GM18511 (cell line): Measurements from ENCODE around the gene GEMIN7.
A peak's percentile ranks its signal among the peaks of the same experiment; 100 is the strongest.
"Not testable (repeated sequence)": the region's sequence is repeated elsewhere in the genome, so short reads cannot be mapped to it uniquely, and the experiment has no call there.

Experiments
- ATAC-seq: cut with Tn5 transposase; IDR thresholded peaks from one replicate; pipeline ENCODE4 v1.9.1; 2021; ENCODE audit warnings: mild to moderate bottlenecking, moderate library complexity; ENCODE audit not compliant: unreplicated experiment

The GEMIN7 gene

GRCh38 chr19:45102481-45102880 lies 23.4 kb downstream of the GEMIN7 start:
- ATAC-seq, result no peak

- ATAC-seq, result no peak
These were observed 24.1 kb downstream of the GEMIN7 start for GRCh38 chr19:45103156-45103507.

- ATAC-seq, result no peak
These were observed 24.7 kb downstream of the GEMIN7 start for GRCh38 chr19:45103508-45104319.

- no peak for ATAC-seq
These were observed 25.7 kb downstream of the GEMIN7 start for GRCh38 chr19:45104658-45105349.

- not testable (repeated sequence) for ATAC-seq
These were observed 27.3 kb downstream of the GEMIN7 start for GRCh38 chr19:45106363-45106762.

GRCh38 chr19:45107621-45108150 lies 28.6 kb downstream of the GEMIN7 start:
- ATAC-seq, result no peak

- ATAC-seq, result no peak
These were observed 31.8 kb downstream of the GEMIN7 start for GRCh38 chr19:45110851-45111266.

GRCh38 chr19:45112111-45112827 lies 33.2 kb downstream of the GEMIN7 start:
- ATAC-seq, result no peak

- no peak for ATAC-seq
These were observed 34.6 kb downstream of the GEMIN7 start for GRCh38 chr19:45113628-45114027.

GRCh38 chr19:45114116-45114515 lies 35.1 kb downstream of the GEMIN7 start:
- ATAC-seq, result no peak

GRCh38 chr19:45115809-45116615 lies 37.0 kb downstream of the GEMIN7 start:
- ATAC-seq, result no peak

GRCh38 chr19:45117167-45117594 lies 38.1 kb downstream of the GEMIN7 start:
- peak; percentile 47 for ATAC-seq

GRCh38 chr19:45117671-45118070 lies 38.6 kb downstream of the GEMIN7 start:
- ATAC-seq, result no peak

- peak; percentile 12 for ATAC-seq
These were observed 39.0 kb downstream of the GEMIN7 start for GRCh38 chr19:45118106-45118505.

GRCh38 chr19:45118591-45119355 lies 39.7 kb downstream of the GEMIN7 start:
- peak; percentile 68 for ATAC-seq

GRCh38 chr19:45119582-45119981 lies 40.5 kb downstream of the GEMIN7 start:
- no peak for ATAC-seq

- no peak for ATAC-seq
These were observed 42.8 kb downstream of the GEMIN7 start for GRCh38 chr19:45121827-45122345.

GRCh38 chr19:45122832-45123231 lies 43.8 kb downstream of the GEMIN7 start:
- ATAC-seq, result no peak

- ATAC-seq, result no peak
These were observed 44.4 kb downstream of the GEMIN7 start for GRCh38 chr19:45123440-45123850.

- no peak for ATAC-seq
These were observed 45.0 kb downstream of the GEMIN7 start for GRCh38 chr19:45124021-45124420.
